NB4 (cell line): Measurements from ENCODE around the gene PPM1L.

Experiments
- DNase-seq: peaks from one replicate; pipeline ENCODE4 v3.0.0; 2010; ENCODE audit warnings: low read depth
- H3K4me3 ChIP-seq: one replicate; pipeline ENCODE4 v1.5.1; 2011; ENCODE audit warnings: mild to moderate bottlenecking, low read depth, low read length, moderate library complexity
- CTCF ChIP-seq: IDR thresholded peaks from one replicate; pipeline ENCODE4 v1.5.1; 2012; ENCODE audit warnings: low read depth, low read length
- MAX ChIP-seq: IDR thresholded peaks from 2 replicates; pipeline ENCODE4 v1.6.1; 2011; ENCODE audit warnings: low read depth, low read length
- MYC ChIP-seq: IDR thresholded peaks from 2 replicates; pipeline ENCODE4 v1.6.1; 2011; ENCODE audit warnings: low read depth, low read length
- POLR2A ChIP-seq: IDR thresholded peaks from 2 replicates; pipeline ENCODE4 v1.6.1; 2011; ENCODE audit warnings: mild to moderate bottlenecking; ENCODE audit not compliant: insufficient read length; ENCODE audit errors: extremely low read depth

Gene PPM1L

GRCh38 chr3:161072751-161073150 lies 316.7 kb downstream of the PPM1L start:
- H3K4me3 ChIP-seq: no peak overlapping the region
- no peak for TF ChIP-seq MAX
- DNase-seq: no peak

GRCh38 chr3:161073181-161073580 lies 317.1 kb downstream of the PPM1L start:
- DNase-seq: no peak
- TF ChIP-seq CTCF: no peak
- TF ChIP-seq MAX: no peak
- no peak for TF ChIP-seq MYC
- TF ChIP-seq POLR2A: no peak
- no peak overlapping the region for H3K4me3 ChIP-seq

GRCh38 chr3:161081633-161082032 lies 325.6 kb downstream of the PPM1L start:
- no peak for TF ChIP-seq MYC
- TF ChIP-seq MAX: no peak
- no peak for TF ChIP-seq POLR2A
- no peak for TF ChIP-seq CTCF
- H3K4me3 ChIP-seq: no peak overlapping the region
- no peak for DNase-seq

- no peak for TF ChIP-seq CTCF
- no peak for DNase-seq
- no peak overlapping the region for H3K4me3 ChIP-seq
Observed at GRCh38 chr3:161082063-161082462, 326.0 kb downstream of the PPM1L start.

GRCh38 chr3:161083131-161083530 lies 327.1 kb downstream of the PPM1L start:
- no peak for TF ChIP-seq POLR2A
- TF ChIP-seq CTCF: no peak
- no peak for TF ChIP-seq MAX
- no peak for TF ChIP-seq MYC
- no peak overlapping the region for H3K4me3 ChIP-seq
- DNase-seq: no peak

- no peak overlapping the region for H3K4me3 ChIP-seq
- TF ChIP-seq MYC: no peak
- TF ChIP-seq POLR2A: no peak
- no peak for TF ChIP-seq CTCF
- DNase-seq: no peak
Observed at GRCh38 chr3:161084277-161084676, 328.2 kb downstream of the PPM1L start.

- H3K4me3 ChIP-seq: no peak overlapping the region
- TF ChIP-seq MYC: no peak
- no peak for TF ChIP-seq MAX
- TF ChIP-seq CTCF: no peak
- TF ChIP-seq POLR2A: no peak
- DNase-seq: no peak
Observed at GRCh38 chr3:161093895-161094294, 337.9 kb downstream of the PPM1L start.
